H9 (cell line): ENCODE data around the gene PLEKHA8. TPM values are rescaled to one million over a fixed set of nuclear protein-coding genes. Genes with fewer than 3 reads are reported as not detected.

Experiments used
- DNase-seq: peaks from one replicate; pipeline ENCODE4 v3.0.0-alpha.2; 2017
- H2AFZ ChIP-seq: one replicate; pipeline ENCODE4 v1.6.1; 2013; ENCODE audit warnings: mild to moderate bottlenecking, low read length, control low read depth, moderate library complexity
- H2AK5ac ChIP-seq: 2 replicates; pipeline ENCODE4 v1.6.1; 2013; ENCODE audit warnings: low read length, control low read depth, mixed read lengths; ENCODE audit not compliant: insufficient read length
- H2BK120ac ChIP-seq: one replicate; pipeline ENCODE4 v1.6.1; 2013; ENCODE audit warnings: low read depth, mild to moderate bottlenecking, low read length, control low read depth, inconsistent platforms; ENCODE audit not compliant: poor library complexity, severe bottlenecking
- H2BK12ac ChIP-seq: 2 replicates; pipeline ENCODE4 v1.6.1; 2013; ENCODE audit warnings: low read length, control low read depth, mixed read lengths, low read depth; ENCODE audit not compliant: insufficient read length
- H2BK15ac ChIP-seq: 2 replicates; pipeline ENCODE4 v1.6.1; 2013; ENCODE audit warnings: low read depth, low read length, control low read depth
- H2BK20ac ChIP-seq: one replicate; pipeline ENCODE4 v1.6.1; 2013; ENCODE audit warnings: low read depth, mild to moderate bottlenecking, low read length, control low read depth, inconsistent platforms; ENCODE audit not compliant: poor library complexity, severe bottlenecking
- H2BK5ac ChIP-seq: 2 replicates; pipeline ENCODE4 v1.6.1; 2013; ENCODE audit warnings: low read length, control low read depth, mixed read lengths; ENCODE audit not compliant: insufficient read length
- H3K14ac ChIP-seq: 2 replicates; pipeline ENCODE4 v1.6.1; 2013; ENCODE audit warnings: low read length, control low read depth; ENCODE audit not compliant: insufficient read depth
- H3K18ac ChIP-seq: 2 replicates; pipeline ENCODE4 v1.6.1; 2013; ENCODE audit warnings: low read depth, mild to moderate bottlenecking, mixed read lengths, low read length, control low read depth; ENCODE audit not compliant: insufficient read length
- H3K23ac ChIP-seq: 2 replicates; pipeline ENCODE4 v1.6.1; 2013; ENCODE audit warnings: low read length, control low read depth, mixed read lengths, low read depth; ENCODE audit not compliant: insufficient read length
- H3K23me2 ChIP-seq: 2 replicates; pipeline ENCODE4 v1.6.1; 2013; ENCODE audit warnings: low read depth, mild to moderate bottlenecking, mixed read lengths, low read length, control low read depth; ENCODE audit not compliant: insufficient read length, poor library complexity, severe bottlenecking
- H3K27ac ChIP-seq: 2 replicates; pipeline ENCODE4 v1.5.1; 2013; ENCODE audit warnings: low read length, control low read depth, mixed read lengths, low read depth; ENCODE audit not compliant: insufficient read length
- H3K27me3 ChIP-seq: 2 replicates; pipeline ENCODE4 v1.6.1; 2013; ENCODE audit warnings: low read length, control low read depth, inconsistent platforms; ENCODE audit not compliant: insufficient read depth
- H3K4ac ChIP-seq: 2 replicates; pipeline ENCODE4 v1.6.1; 2013; ENCODE audit warnings: low read depth, mild to moderate bottlenecking, control low read depth, inconsistent platforms, low read length, moderate library complexity
- H3K4me1 ChIP-seq: 2 replicates; pipeline ENCODE4 v1.6.1; 2013; ENCODE audit warnings: low read length, control low read depth, inconsistent platforms; ENCODE audit not compliant: insufficient read depth
- H3K4me2 ChIP-seq: 2 replicates; pipeline ENCODE4 v1.6.1; 2013; ENCODE audit warnings: low read length, control low read depth, mixed read lengths; ENCODE audit not compliant: insufficient read length, insufficient read depth
- H3K56ac ChIP-seq: 2 replicates; pipeline ENCODE4 v1.6.1; 2013; ENCODE audit warnings: low read depth, mild to moderate bottlenecking, mixed read lengths, low read length, control low read depth; ENCODE audit not compliant: insufficient read length
- H3K79me1 ChIP-seq: 2 replicates; pipeline ENCODE4 v1.6.1; 2013; ENCODE audit warnings: low read depth, mild to moderate bottlenecking, moderate library complexity, low read length, control low read depth, inconsistent platforms; ENCODE audit not compliant: insufficient read depth, poor library complexity, severe bottlenecking
- H3K79me2 ChIP-seq: 2 replicates; pipeline ENCODE4 v1.6.1; 2013; ENCODE audit warnings: low read length, control low read depth, inconsistent platforms; ENCODE audit not compliant: insufficient read depth
- H3K9ac ChIP-seq: 2 replicates; pipeline ENCODE4 v1.6.1; 2013; ENCODE audit warnings: low read length, control low read depth, mixed read lengths; ENCODE audit not compliant: insufficient read length; ENCODE audit errors: extremely low read depth
- H3K9me3 ChIP-seq: one replicate; pipeline ENCODE4 v1.6.1; 2013; ENCODE audit warnings: low read depth, low read length, inconsistent platforms; ENCODE audit not compliant: control insufficient read depth
- H3T11ph ChIP-seq: one replicate; pipeline ENCODE4 v1.6.1; 2013; ENCODE audit warnings: mild to moderate bottlenecking, low read length, control low read depth, inconsistent platforms
- H4K20me1 ChIP-seq: one replicate; pipeline ENCODE4 v1.6.1; 2013; ENCODE audit not compliant: control insufficient read depth, insufficient read length, insufficient read depth
- H4K5ac ChIP-seq: 2 replicates; pipeline ENCODE4 v1.6.1; 2013; ENCODE audit warnings: low read depth, mild to moderate bottlenecking, mixed read lengths, low read length, control low read depth; ENCODE audit not compliant: insufficient read length
- H4K8ac ChIP-seq: replicated peaks from 2 replicates; pipeline ENCODE4 v1.6.1; 2013; ENCODE audit warnings: low read length, control low read depth, mixed read lengths, low read depth; ENCODE audit not compliant: insufficient read length
- H4K91ac ChIP-seq: 2 replicates; pipeline ENCODE4 v1.6.1; 2013; ENCODE audit warnings: low read depth, mild to moderate bottlenecking, moderate library complexity, mixed read lengths, low read length, control low read depth; ENCODE audit not compliant: insufficient read length
- H3K27ac Mint-ChIP-seq, 3 experiments: 2 replicates in 2 of 3; 3 replicates in 1 of 3; pipeline ENCODE4 v1.8.0; 2020 to 2021; ENCODE audit warnings: mixed read lengths in 3 of 3, mild to moderate bottlenecking in 1 of 3, moderate library complexity in 1 of 3
- H3K27me3 Mint-ChIP-seq: 2 replicates; pipeline ENCODE4 v1.8.0; 2021; ENCODE audit warnings: low read depth, mild to moderate bottlenecking, moderate library complexity, mixed read lengths
- H3K36me3 Mint-ChIP-seq, 3 experiments: 2 replicates in 2 of 3; 3 replicates in 1 of 3; pipeline ENCODE4 v1.8.0; 2020 to 2021; ENCODE audit warnings: low read depth in 3 of 3, mixed read lengths in 3 of 3; ENCODE audit not compliant: insufficient read depth in 1 of 3
- H3K4me1 Mint-ChIP-seq, 2 experiments: 2 replicates each; pipeline ENCODE4 v1.8.0; 2020; ENCODE audit warnings: mixed read lengths in 2 of 2
- H3K4me3 Mint-ChIP-seq, 2 experiments: 2 replicates in 1 of 2; 3 replicates in 1 of 2; pipeline ENCODE4 v1.8.0; 2020 to 2021; ENCODE audit warnings: mild to moderate bottlenecking in 2 of 2, mixed read lengths in 2 of 2, moderate library complexity in 1 of 2
- H3K9me3 Mint-ChIP-seq, 2 experiments: 2 replicates in 1 of 2; 3 replicates in 1 of 2; pipeline ENCODE4 v1.8.0; 2020; ENCODE audit warnings: mild to moderate bottlenecking in 2 of 2, mixed read lengths in 2 of 2, moderate library complexity in 1 of 2
- CTCF ChIP-seq: fragments of 200-600 bp; sonication (generic); conservative IDR thresholded peaks from 3 replicates; pipeline ENCODE4 v1.8.0; 2021; ENCODE audit warnings: antibody characterized with exemption, mild to moderate bottlenecking
- WGBS: extraction: QIAGEN DNeasy Blood & Tissue Kit; methylation state at CpG from one replicate; pipeline ENCODE4 v1.1.7; 2013; ENCODE audit warnings: missing lambda C conversion rate, low lambda C conversion rate, mixed read lengths; ENCODE audit not compliant: insufficient read length; ENCODE audit errors: extremely low coverage; 5-methylcytosine and 5-hydroxymethylcytosine counted together
- total RNA-seq: library from RNA; stranded (reverse); gene quantifications from 2 replicates; pipeline ENCODE4 v1.2.1, GENCODE V29; 2021

The PLEKHA8 gene
- total RNA-seq, 1 experiment from 2014 or later: 37.0 TPM

- no peaks in the 10 kb centered on the region for H3K79me2 ChIP-seq
- no peak for DNase-seq
- H4K8ac ChIP-seq: no peak overlapping the region
- H3K56ac ChIP-seq: no peak overlapping the region
- no peak overlapping the region for H2BK15ac ChIP-seq
- no peak overlapping the region for H3K4me2 ChIP-seq
- no peak overlapping the region for H3K4me3 Mint-ChIP-seq
- no peak overlapping the region for H3T11ph ChIP-seq
- H3K23ac ChIP-seq: no peak overlapping the region
- no peaks in the 10 kb centered on the region for H4K20me1 ChIP-seq
- no peaks in the 10 kb centered on the region for H3K4me1 ChIP-seq
- H3K9ac ChIP-seq: no peak overlapping the region
- no peak overlapping the region for H2AK5ac ChIP-seq
- no peak overlapping the region for H3K27ac Mint-ChIP-seq
- H3K79me1 ChIP-seq: no peaks in the 10 kb centered on the region
- H3K27ac ChIP-seq: no peak overlapping the region
- TF ChIP-seq CTCF: no peak
- no peak overlapping the region for H2BK120ac ChIP-seq
- no CpG with 5 or more reads among the region's 13 CpGs for WGBS
- H2BK5ac ChIP-seq: no peak overlapping the region
- H2BK20ac ChIP-seq: no peak overlapping the region
- H3K4ac ChIP-seq: no peak overlapping the region
- H4K91ac ChIP-seq: no peak overlapping the region
- no peaks in the 10 kb centered on the region for H3K9me3 ChIP-seq
- no peak overlapping the region for H4K5ac ChIP-seq
- H3K23me2 ChIP-seq: no peaks in the 10 kb centered on the region
- H2AFZ ChIP-seq: no peak overlapping the region
- no peak overlapping the region for H3K18ac ChIP-seq
- H3K4me1 Mint-ChIP-seq: no peaks in the 10 kb centered on the region; a peak in 1 of 4 replicates
- no peaks in the 10 kb centered on the region for H3K27me3 ChIP-seq
- no peak overlapping the region for H2BK12ac ChIP-seq
- no peaks in the 10 kb centered on the region for H3K9me3 Mint-ChIP-seq
- H3K27me3 Mint-ChIP-seq: no peaks in the 10 kb centered on the region
- peaks cover 0 to under 1% (median 0%) of the 10 kb centered on the region in 3 experiments; a peak in 1 of 7 replicates for H3K36me3 Mint-ChIP-seq
- no peak overlapping the region for H3K14ac ChIP-seq
These were observed 118.0 kb downstream of the PLEKHA8 start for GRCh38 chr7:30146127-30146612.
